Osteoblast (primary cell): Measurements from ENCODE around the gene HAUS5. TPM values are rescaled to one million over a fixed set of nuclear protein-coding genes. Genes with fewer than 3 reads are reported as not detected.

ENCODE experiments used
- DNase-seq: peaks from one replicate; pipeline ENCODE4 v3.0.0; 2011; ENCODE audit warnings: low spot score, mixed read lengths; ENCODE audit not compliant: insufficient read length; ENCODE audit errors: missing footprints
- H2AFZ ChIP-seq: 2 replicates; pipeline ENCODE4 v1.6.0; 2011; ENCODE audit warnings: mild to moderate bottlenecking, low read length
- H3K27ac ChIP-seq: 2 replicates; pipeline ENCODE4 v1.5.1; 2011; ENCODE audit warnings: mild to moderate bottlenecking, low read depth, low read length, moderate library complexity
- H3K27me3 ChIP-seq: 2 replicates; pipeline ENCODE4 v1.6.0; 2012; ENCODE audit warnings: mild to moderate bottlenecking, control low read depth, inconsistent platforms, low read length, moderate library complexity; ENCODE audit not compliant: insufficient read depth
- H3K36me3 ChIP-seq: 2 replicates; pipeline ENCODE4 v1.5.1; 2011; ENCODE audit warnings: mild to moderate bottlenecking, low read length, control low read depth, moderate library complexity; ENCODE audit not compliant: insufficient read depth
- H3K4me1 ChIP-seq: 2 replicates; pipeline ENCODE4 v1.5.1; 2011; ENCODE audit warnings: mild to moderate bottlenecking, low read length, control low read depth, moderate library complexity; ENCODE audit not compliant: insufficient read depth
- H3K4me2 ChIP-seq: 2 replicates; pipeline ENCODE4 v1.6.0; 2011; ENCODE audit warnings: mild to moderate bottlenecking, low read length; ENCODE audit not compliant: insufficient read depth
- H3K4me3 ChIP-seq: fragments of 200-600 bp; sonication (generic); 3 replicates; pipeline ENCODE4 v1.5.1; 2012; ENCODE audit warnings: mild to moderate bottlenecking, low read length, inconsistent platforms; ENCODE audit not compliant: insufficient read depth
- H3K79me2 ChIP-seq: 2 replicates; pipeline ENCODE4 v1.6.0; 2012; ENCODE audit warnings: mild to moderate bottlenecking, low read length, control low read depth, inconsistent platforms; ENCODE audit not compliant: insufficient read depth
- H3K9me3 ChIP-seq: 2 replicates; pipeline ENCODE4 v1.5.1; 2011; ENCODE audit warnings: low read depth, low read length, control low read depth
- H4K20me1 ChIP-seq: 2 replicates; pipeline ENCODE4 v1.6.0; 2012; ENCODE audit warnings: mild to moderate bottlenecking, low read length, control low read depth; ENCODE audit not compliant: insufficient read depth
- total RNA-seq: library from RNA; depleted of rRNA; stranded (reverse); fragments of >200 nt; gene quantifications from 2 replicates; pipeline ENCODE4 v1.2.3, GENCODE V29; 2012
- TF ChIP-seq, protein P1 (sequence below): IDR thresholded peaks from 2 replicates; pipeline ENCODE4 v1.5.1; 2011; ENCODE audit warnings: mild to moderate bottlenecking, low read depth, low read length, moderate library complexity; ENCODE audit errors: extremely low read depth

HAUS5 gene
- total RNA-seq, 1 donor: 4.7 TPM

DNA sequence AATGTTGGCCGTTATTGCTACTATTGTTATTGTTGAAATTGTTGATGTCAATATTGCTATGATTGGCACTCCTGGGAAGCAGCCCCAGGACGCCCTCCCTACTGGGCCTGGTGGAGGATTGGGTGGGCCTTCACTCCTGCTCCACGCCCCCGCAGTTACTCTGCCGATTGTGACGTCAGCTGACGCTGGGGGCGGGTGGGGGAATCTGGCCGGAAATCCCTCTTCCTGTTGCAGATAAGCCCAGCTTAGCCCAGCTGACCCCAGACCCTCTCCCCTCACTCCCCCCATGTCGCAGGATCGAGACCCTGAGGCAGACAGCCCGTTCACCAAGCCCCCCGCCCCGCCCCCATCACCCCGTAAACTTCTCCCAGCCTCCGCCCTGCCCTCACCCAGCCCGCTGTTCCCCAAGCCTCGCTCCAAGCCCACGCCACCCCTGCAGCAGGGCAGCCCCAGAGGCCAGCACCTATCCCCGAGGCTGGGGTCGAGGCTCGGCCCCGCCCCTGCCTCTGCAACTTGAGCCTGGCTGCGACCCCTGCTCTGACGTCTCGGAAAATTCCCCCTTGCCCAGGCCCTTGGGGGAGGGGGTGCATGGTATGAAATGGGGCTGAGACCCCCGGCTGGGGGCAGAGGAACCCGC, 29.1 kb downstream of the HAUS5 start, which contains the start of gene ETV2:
ETV2 (plus strand) TSS at position 231 of the 637 bp plus-strand sequence. CDS start 716 bp downstream, outside the sequence.
- DNase-seq: peak; percentile 77
- Histone ChIP-seq H3K27me3 (no peaks in the 10 kb centered on the region), H3K36me3 (peaks cover 12% of the 10 kb centered on the region), H3K27ac (no peak within 1 kb of the TSS), H3K4me1 (peaks cover 11% of the 10 kb centered on the region), H3K4me3 (peak within 1 kb of the TSS; percentile 42), H3K9me3 (no peaks in the 10 kb centered on the region), H3K4me2 (peak within 1 kb of the TSS; percentile 55), H4K20me1 (no peaks in the 10 kb centered on the region), H3K79me2 (no peaks in the 10 kb centered on the region), H2AFZ (peak within 1 kb of the TSS; percentile 70)
- TF ChIP-seq, protein P1, sequence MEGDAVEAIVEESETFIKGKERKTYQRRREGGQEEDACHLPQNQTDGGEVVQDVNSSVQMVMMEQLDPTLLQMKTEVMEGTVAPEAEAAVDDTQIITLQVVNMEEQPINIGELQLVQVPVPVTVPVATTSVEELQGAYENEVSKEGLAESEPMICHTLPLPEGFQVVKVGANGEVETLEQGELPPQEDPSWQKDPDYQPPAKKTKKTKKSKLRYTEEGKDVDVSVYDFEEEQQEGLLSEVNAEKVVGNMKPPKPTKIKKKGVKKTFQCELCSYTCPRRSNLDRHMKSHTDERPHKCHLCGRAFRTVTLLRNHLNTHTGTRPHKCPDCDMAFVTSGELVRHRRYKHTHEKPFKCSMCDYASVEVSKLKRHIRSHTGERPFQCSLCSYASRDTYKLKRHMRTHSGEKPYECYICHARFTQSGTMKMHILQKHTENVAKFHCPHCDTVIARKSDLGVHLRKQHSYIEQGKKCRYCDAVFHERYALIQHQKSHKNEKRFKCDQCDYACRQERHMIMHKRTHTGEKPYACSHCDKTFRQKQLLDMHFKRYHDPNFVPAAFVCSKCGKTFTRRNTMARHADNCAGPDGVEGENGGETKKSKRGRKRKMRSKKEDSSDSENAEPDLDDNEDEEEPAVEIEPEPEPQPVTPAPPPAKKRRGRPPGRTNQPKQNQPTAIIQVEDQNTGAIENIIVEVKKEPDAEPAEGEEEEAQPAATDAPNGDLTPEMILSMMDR: no peak

DNA sequence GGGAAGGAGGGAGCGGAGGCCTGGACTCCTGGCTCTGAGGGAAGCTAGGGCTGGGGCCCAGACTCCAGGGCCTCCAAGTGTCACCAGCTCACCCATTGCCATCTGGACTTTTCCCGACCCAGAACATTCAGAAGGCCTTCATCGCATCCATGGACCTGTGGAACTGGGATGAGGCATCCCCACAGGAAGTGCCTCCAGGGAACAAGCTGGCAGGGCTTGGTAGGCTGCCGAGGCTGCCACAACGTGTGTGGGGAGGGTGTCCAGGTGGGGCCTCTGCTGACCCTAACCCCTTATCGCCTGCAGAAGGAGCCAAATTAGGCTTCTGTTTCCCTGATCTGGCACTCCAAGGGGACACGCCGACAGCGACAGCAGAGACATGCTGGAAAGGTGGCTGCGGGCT, 29.8 kb downstream of the HAUS5 start:
- H3K36me3 ChIP-seq: peaks cover 9% of the 10 kb centered on the region
- H3K4me2 ChIP-seq: no peak overlapping the region
- no peaks in the 10 kb centered on the region for H3K9me3 ChIP-seq
- no peak overlapping the region for H2AFZ ChIP-seq
- TF ChIP-seq, protein P1: no peak
- no peaks in the 10 kb centered on the region for H4K20me1 ChIP-seq
- H3K27me3 ChIP-seq: no peaks in the 10 kb centered on the region
- no peaks in the 10 kb centered on the region for H3K79me2 ChIP-seq
- H3K4me1 ChIP-seq: peaks cover 11% of the 10 kb centered on the region
- peak; percentile 57 for DNase-seq
- H3K27ac ChIP-seq: no peak overlapping the region
- no peak overlapping the region for H3K4me3 ChIP-seq

DNA sequence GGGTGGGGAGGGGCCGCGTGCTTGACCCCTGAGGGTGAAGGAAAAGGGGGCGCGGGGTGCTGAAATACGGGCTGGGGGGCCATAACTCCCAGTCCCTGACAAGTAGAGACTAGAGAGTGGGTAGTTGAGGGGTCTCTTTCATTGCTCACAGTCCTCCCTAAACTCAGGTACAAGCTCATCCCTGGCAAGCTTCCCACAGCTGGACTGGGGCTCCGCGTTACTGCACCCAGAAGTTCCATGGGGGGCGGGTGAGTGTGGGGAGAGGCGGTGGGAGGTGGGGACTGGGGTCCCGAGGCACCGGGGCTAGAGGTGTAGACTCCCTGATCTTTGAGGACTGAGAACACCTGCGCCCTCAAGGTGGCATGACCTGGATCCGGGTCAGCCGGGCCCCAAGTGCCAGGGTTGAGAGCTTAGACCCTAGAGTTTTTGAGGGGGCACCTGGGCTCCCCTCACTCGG, 30.3 kb downstream of the HAUS5 start:
- Histone ChIP-seq H3K27ac (no peak overlapping the region), H3K4me2 (peak overlapping the region; percentile 96), H3K9me3 (no peaks in the 10 kb centered on the region), H3K36me3 (peaks cover 5% of the 10 kb centered on the region), H2AFZ (peak overlapping the region; percentile 97), H3K27me3 (no peaks in the 10 kb centered on the region), H4K20me1 (no peaks in the 10 kb centered on the region), H3K79me2 (no peaks in the 10 kb centered on the region), H3K4me1 (peaks cover 11% of the 10 kb centered on the region), H3K4me3 (peak overlapping the region; percentile 77)
- peak; percentile 72 for DNase-seq
- TF ChIP-seq, protein P1: no peak
